ENCODE measurements around the gene SLC35A3. TPM values are rescaled to one million over a fixed set of nuclear protein-coding genes. Genes with fewer than 3 reads are reported as not detected.

The SLC35A3 gene
- total RNA-seq, 4 donors from 2014 or later: 14.3 to 23.5 (median 17.2) TPM

- DNase-seq (ENCODE audit: low spot score in 2 of 2): no peak
Observed at GRCh38 chr1:100076744-100077143, 106.9 kb downstream of the SLC35A3 start.

GRCh38 chr1:100077531-100077930 lies 107.7 kb downstream of the SLC35A3 start:
- H3K36me3 ChIP-seq: peaks cover 72% of the 10 kb centered on the region
- WGBS: 88% methylated on average over 5 of the region's 5 CpGs
- H3K4me1 ChIP-seq: no peaks in the 10 kb centered on the region
- H3K4me3 ChIP-seq: no peak overlapping the region
- TF ChIP-seq POLR2A (IDR thresholded peaks at IDR 0.05) (no peak), CTCF (IDR thresholded peaks at IDR 0.05) (no peak), POLR2AphosphoS5 (IDR thresholded peaks at IDR 0.05) (no peak), EP300 (IDR thresholded peaks at IDR 0.05) (no peak)
- no peak for DNase-seq (ENCODE audit: low spot score in 2 of 2)
- no peaks in the 10 kb centered on the region for H3K27me3 ChIP-seq
- H3K27ac ChIP-seq: no peak overlapping the region
- H3K9me3 ChIP-seq: no peaks in the 10 kb centered on the region

More at GRCh38 chr1:100076744-100077143, 106.9 kb downstream of the SLC35A3 start:
- TF ChIP-seq POLR2AphosphoS5 (IDR thresholded peaks at IDR 0.05): no peak
- TF ChIP-seq POLR2A (IDR thresholded peaks at IDR 0.05): no peak
- Histone ChIP-seq H3K4me1 (no peaks in the 10 kb centered on the region), H3K9me3 (no peaks in the 10 kb centered on the region), H3K27me3 (no peaks in the 10 kb centered on the region), H3K4me3 (no peak overlapping the region), H3K27ac (no peak overlapping the region), H3K36me3 (peaks cover 73% of the 10 kb centered on the region)

- peaks cover 53% of the 10 kb centered on the region for H3K36me3 ChIP-seq
- 87% methylated on average over 3 of the region's 3 CpGs for WGBS
- no peak for DNase-seq (ENCODE audit: low spot score in 2 of 2)
- H3K9me3 ChIP-seq: no peaks in the 10 kb centered on the region
- no peak overlapping the region for H3K4me3 ChIP-seq
- TF ChIP-seq CTCF (IDR thresholded peaks at IDR 0.05): no peak
- TF ChIP-seq POLR2AphosphoS5 (IDR thresholded peaks at IDR 0.05): no peak
- no peak for TF ChIP-seq EP300 (IDR thresholded peaks at IDR 0.05)
- TF ChIP-seq POLR2A (IDR thresholded peaks at IDR 0.05): no peak
- H3K27me3 ChIP-seq: no peaks in the 10 kb centered on the region
- H3K27ac ChIP-seq: no peak overlapping the region
- no peaks in the 10 kb centered on the region for H3K4me1 ChIP-seq
Observed at GRCh38 chr1:100080331-100080730, 110.5 kb downstream of the SLC35A3 start.

Other genes with a start within 250 kb of the SLC35A3 start
- gene FRRS1, start 203.4 kb upstream of the SLC35A3 start, total RNA-seq: 10 to 100 TPM; 25.4 to 34.4 (median 30.5) TPM
- 10 to 100 TPM in 3 of 4 donors, 1 to 10 TPM in 1; 7.7 to 17.8 (median 13.8) TPM for gene AGL, start 119.6 kb upstream of the SLC35A3 start, total RNA-seq
- 1 to 10 TPM; 2.1 to 3.8 (median 2.4) TPM for gene SASS6, start 162.9 kb downstream of the SLC35A3 start, total RNA-seq
- gene TRMT13, start 163.2 kb downstream of the SLC35A3 start, total RNA-seq: 10 to 100 TPM; 10.8 to 33.7 (median 13.5) TPM
- gene LRRC39, start 208.3 kb downstream of the SLC35A3 start, total RNA-seq: 1 to 10 TPM in 1 of 4 donors, under 1 TPM in 3; 0.45 to 3.7 (median 0.73) TPM